HepG2 (cell line): Measurements from ENCODE around the gene KATNB1. TPM values are rescaled to one million over a fixed set of nuclear protein-coding genes. Genes with fewer than 3 reads are reported as not detected.

ENCODE experiments used
- ATAC-seq: fragments of 200-7000 bp; cut with Tn5 transposase; 3 replicates; pipeline ENCODE4 v1.9.1; 2020; ENCODE audit warnings: mild to moderate bottlenecking, moderate library complexity
- BruUV-seq: library from RNA; stranded (reverse); fragments of 400-500 nt; replicated peaks from 2 replicates; lab custom pipeline; 2021; lab: Mats Ljungman, UMichigan
- CTCF ChIA-PET: fragments of 300-600 bp; formaldehyde crosslinking; extraction: SDS; loops from one replicate; lab custom pipeline; 2021; ENCODE audit warnings: low total read pairs, inconsistent platforms, low intra/inter-chr PET ratio; lab: Yijun Ruan, JAX
- POLR2A ChIA-PET: fragments of 350-600 bp; sonication (Branson Sonifier 250); formaldehyde crosslinking; loops from one replicate; lab custom pipeline; 2020; ENCODE audit warnings: antibody characterized with exemption, inconsistent platforms; lab: Yijun Ruan, JAX
- DNase-seq: peaks from one replicate; pipeline ENCODE4 v3.0.0-alpha.2; 2015; ENCODE audit warnings: low spot score
- FAIRE-seq: peaks from 3 replicates; lab custom pipeline; 2011; peaks lifted over from hg19 to GRCh38; lab: Jason Lieb, UNC
- H2AFZ ChIP-seq: one replicate; pipeline ENCODE4 v1.6.1; 2011; ENCODE audit warnings: low read length, inconsistent platforms
- H3K27ac ChIP-seq: fragments of 300-600 bp; 3 replicates; pipeline ENCODE4 v1.8.0; 2011; ENCODE audit warnings: mixed run types, mild to moderate bottlenecking, mixed read lengths, low read length, inconsistent platforms; ENCODE audit not compliant: insufficient read depth; ENCODE audit errors: extremely low read length
- H3K27me3 ChIP-seq, 2 experiments: fragments of 200-600 bp in 1 of 2; 2 replicates in 1 of 2; 3 replicates in 1 of 2; pipeline versions ENCODE4 v1.6.0 to v1.8.0; 2011; ENCODE audit warnings: low read length in 2 of 2, mild to moderate bottlenecking in 2 of 2, moderate library complexity in 2 of 2, inconsistent platforms in 1 of 2; ENCODE audit not compliant: insufficient read depth in 2 of 2, control insufficient read depth in 1 of 2
- H3K36me3 ChIP-seq, 2 experiments: fragments of 200-600 bp in 1 of 2; replicated peaks in 1 of 2; 2 replicates in 1 of 2; 3 replicates in 1 of 2; pipeline versions ENCODE4 v1.5.1 to v1.8.0; 2011; ENCODE audit warnings: low read length in 2 of 2, inconsistent platforms in 1 of 2; ENCODE audit not compliant: insufficient read depth in 2 of 2, control insufficient read depth in 1 of 2
- H3K4me1 ChIP-seq: 2 replicates; pipeline ENCODE4 v1.5.1; 2012; ENCODE audit warnings: low read length, inconsistent platforms; ENCODE audit not compliant: insufficient read depth
- H3K4me2 ChIP-seq: 2 replicates; pipeline ENCODE4 v1.6.0; 2011; ENCODE audit warnings: low read depth, low read length, inconsistent platforms
- H3K4me3 ChIP-seq, 3 experiments: fragments of 200-600 bp in 1 of 3; sonication (generic), shearing (Covaris generic) in 1 of 3; replicated peaks in 1 of 3; 2 replicates each; pipeline ENCODE4 v1.5.1; 2011 to 2016; ENCODE audit warnings: low read length in 3 of 3, inconsistent platforms in 2 of 3, low read depth in 2 of 3, mild to moderate bottlenecking in 2 of 3, control low read depth in 1 of 3, mixed read lengths in 1 of 3; ENCODE audit not compliant: insufficient read depth in 1 of 3
- H3K79me2 ChIP-seq: one replicate; pipeline ENCODE4 v1.6.1; 2011; ENCODE audit warnings: low read length, inconsistent platforms; ENCODE audit not compliant: insufficient read depth
- H3K9ac ChIP-seq: 2 replicates; pipeline ENCODE4 v1.6.0; 2011; ENCODE audit warnings: mild to moderate bottlenecking, low read depth, low read length, inconsistent platforms; ENCODE audit not compliant: insufficient read depth
- H3K9me3 ChIP-seq: 2 replicates; pipeline ENCODE4 v1.5.1; 2012; ENCODE audit warnings: mild to moderate bottlenecking, low read length
- H4K20me1 ChIP-seq: 2 replicates; pipeline ENCODE4 v1.6.0; 2011; ENCODE audit warnings: inconsistent platforms, mild to moderate bottlenecking, low read length, moderate library complexity; ENCODE audit not compliant: insufficient read depth
- CHD2 ChIP-seq: IDR thresholded peaks from 2 replicates; pipeline ENCODE4 v1.6.1; 2011; ENCODE audit warnings: low read depth, low read length, improper control_type of control experiment
- HOXA3 ChIP-seq: sonication (generic); formaldehyde crosslinking; IDR thresholded peaks from 2 replicates; pipeline ENCODE4 v1.5.0; 2020; ENCODE audit warnings: missing genetic modification reagents
- JARID2 ChIP-seq: sonication (generic); formaldehyde crosslinking; IDR thresholded peaks from 2 replicates; pipeline ENCODE4 v1.8.1; 2023; ENCODE audit warnings: missing genetic modification reagents, inconsistent platforms; ENCODE audit not compliant: insufficient replicate concordance
- MYPOP ChIP-seq: sonication (generic); formaldehyde crosslinking; IDR thresholded peaks from 2 replicates; pipeline ENCODE4 v1.8.1; 2023; ENCODE audit warnings: mild to moderate bottlenecking, moderate library complexity, missing genetic modification reagents
- SP140L ChIP-seq: sonication (generic); formaldehyde crosslinking; IDR thresholded peaks from 2 replicates; pipeline ENCODE4 v1.4.0; 2020; ENCODE audit warnings: missing genetic modification reagents, borderline replicate concordance
- ZBTB38 ChIP-seq: sonication (generic); formaldehyde crosslinking; IDR thresholded peaks from 2 replicates; pipeline ENCODE4 v1.5.1; 2020; ENCODE audit warnings: mild to moderate bottlenecking, missing genetic modification reagents
- ZBTB40 ChIP-seq, 2 experiments: fragments of 450-650 bp in 1 of 2; sonication (generic) in 1 of 2; formaldehyde crosslinking in 1 of 2; IDR thresholded peaks; 2 replicates each; pipeline versions ENCODE4 v1.6.1 to v1.8.0; 2016 to 2022; ENCODE audit warnings: antibody characterized with exemption in 1 of 2, mild to moderate bottlenecking in 1 of 2, missing genetic modification reagents in 1 of 2
- ZBTB49 ChIP-seq: sonication (generic); formaldehyde crosslinking; IDR thresholded peaks from 2 replicates; pipeline ENCODE4 v1.4.0; 2020; ENCODE audit warnings: missing genetic modification reagents, borderline replicate concordance
- ZNF333 ChIP-seq: sonication (generic); formaldehyde crosslinking; IDR thresholded peaks from 2 replicates; pipeline ENCODE4 v1.4.0; 2020; ENCODE audit warnings: mild to moderate bottlenecking, missing genetic modification reagents, borderline replicate concordance
- WGBS: methylation state at CpG from one replicate; pipeline ENCODE4 v1.1.6; 2017; ENCODE audit warnings: low lambda C conversion rate; 5-methylcytosine and 5-hydroxymethylcytosine counted together
- in situ Hi-C: cut with HindIII; loops from 2 replicates; pipeline ENCODE4 v1.10.0; 2017; ENCODE audit warnings: low pct_unique_long_range_greater_than_20kb; ENCODE audit not compliant: extremely low pct_ligation_motif_present
- intact Hi-C: fragments of 100-400 bp; cut with micrococcal nuclease; formaldehyde crosslinking; loops from one replicate; pipeline ENCODE4 v1.10.0; 2022; ENCODE audit not compliant: unreplicated experiment
- polyA plus RNA-seq, 8 experiments: library from polyadenylated mRNA; depleted of rRNA in 3 of 8; stranded (reverse) in 7 of 8; unstranded in 1 of 8; fragments of >200 nt; fragmentation: Illumina TruSeq in 4 of 8; extraction: Trizol in 4 of 8; gene quantifications; 2 replicates each; pipeline versions ENCODE4 v1.2.1 to v1.2.3, GENCODE V29; 2011 to 2016; ENCODE audit warnings: low read depth in 4 of 8, missing spikeins in 1 of 8, mixed read lengths in 1 of 8; ENCODE audit not compliant: insufficient read depth in 1 of 8
- total RNA-seq, 5 experiments: library from RNA; depleted of rRNA; stranded (reverse); fragments of >200 nt; fragmentation: Illumina TruSeq; extraction: Trizol; gene quantifications; 2 replicates each; pipeline ENCODE4 v1.2.3, GENCODE V29; 2016; ENCODE audit warnings: low read depth in 1 of 5

KATNB1 gene
- total and polyA plus RNA-seq, 2 of the 13 experiments (the other 11 are each of a cell fraction or from before 2014, with no cell fraction given) = 31.5 to 43.5 TPM

- Histone ChIP-seq H3K4me1 (peaks cover 29% of the 10 kb centered on the region), H3K4me3 (no peak overlapping the region), H3K79me2 (no peaks in the 10 kb centered on the region), H3K4me2 (no peak overlapping the region), H3K27me3 (no peaks in the 10 kb centered on the region), H3K36me3 (no peaks in the 10 kb centered on the region), H3K9ac (no peak overlapping the region), H4K20me1 (no peaks in the 10 kb centered on the region), H3K9me3 (no peaks in the 10 kb centered on the region), H2AFZ (no peak overlapping the region), H3K27ac (no peak overlapping the region)
- in situ Hi-C loops = no loop called here
- 41% methylated on average over 16 of the region's 17 CpGs for WGBS
- POLR2A ChIA-PET = no interaction called here
- CTCF ChIA-PET = interaction anchor here (2.0 to 4.4 kb wide), 3 partner anchors 72 to 130 kb away, joined by 10 to 151 read pairs (median 11); no protein-coding TSS in a partner anchor
- BruUV-seq = no TSS peak
- DNase-seq (no peak), ATAC-seq (no peak), FAIRE-seq (no peak)
- intact Hi-C loops = loop anchor here (2.0 to 5.0 kb wide), 4 partner anchors 45 to 121 kb away; no protein-coding TSS in a partner anchor
- no peak for TF ChIP-seq HOXA3 (CRISPR knock-in tag)
- no peak for TF ChIP-seq ZBTB38 (CRISPR knock-in tag)
- no peak for TF ChIP-seq ZBTB40 (IDR thresholded peaks at IDR 0.05)
- no peak for TF ChIP-seq ZBTB40 (CRISPR knock-in tag; IDR thresholded peaks at IDR 0.05)
- TF ChIP-seq ZNF333 = no peak
- TF ChIP-seq MYPOP = no peak
- no peak for TF ChIP-seq SP140L (CRISPR knock-in tag)
- no peak for TF ChIP-seq ZBTB49 (CRISPR knock-in tag)
- no peak for TF ChIP-seq CHD2
- TF ChIP-seq JARID2 (CRISPR knock-in tag) = no peak
Observed at GRCh38 chr16:57721356-57722209, 14.0 kb upstream of the KATNB1 start.
